ENCODE results near the gene NCAPG2.

NCAPG2 gene

GRCh38 chr7:158732494-158733219, 28.1 kb upstream of the NCAPG2 start:
- no peak for DNase-seq

GRCh38 chr7:158731761-158732160, 27.2 kb upstream of the NCAPG2 start:
- DNase-seq = peak; percentile 25

GRCh38 chr7:158730383-158731346, 26.1 kb upstream of the NCAPG2 start:
- no peak for DNase-seq

- no peak for DNase-seq
Observed at GRCh38 chr7:158729646-158730382, 25.2 kb upstream of the NCAPG2 start.

GRCh38 chr7:158728911-158729645, 24.5 kb upstream of the NCAPG2 start:
- no peak for DNase-seq

GRCh38 chr7:158727690-158728089, 23.1 kb upstream of the NCAPG2 start:
- DNase-seq = no peak

GRCh38 chr7:158726277-158726807, 21.7 kb upstream of the NCAPG2 start:
- no peak for DNase-seq

GRCh38 chr7:158725506-158725800, 20.8 kb upstream of the NCAPG2 start:
- DNase-seq = no peak

- DNase-seq = no peak
Observed at GRCh38 chr7:158724658-158725505, 20.3 kb upstream of the NCAPG2 start.

- no peak for DNase-seq
Observed at GRCh38 chr7:158723714-158724385, 19.2 kb upstream of the NCAPG2 start.

GRCh38 chr7:158723266-158723665, 18.7 kb upstream of the NCAPG2 start:
- no peak for DNase-seq

- DNase-seq = no peak
Observed at GRCh38 chr7:158722574-158723237, 18.1 kb upstream of the NCAPG2 start.

- no peak for DNase-seq
Observed at GRCh38 chr7:158720112-158720511, 15.5 kb upstream of the NCAPG2 start.

- DNase-seq = no peak
Observed at GRCh38 chr7:158716802-158717201, 12.2 kb upstream of the NCAPG2 start.

GRCh38 chr7:158710651-158711102, 6.1 kb upstream of the NCAPG2 start:
- DNase-seq = no peak

GRCh38 chr7:158707610-158708009, 3.0 kb upstream of the NCAPG2 start:
- no peak for DNase-seq

GRCh38 chr7:158706710-158707590, 2.3 kb upstream of the NCAPG2 start:
- no peak for DNase-seq

GRCh38 chr7:158706273-158706704, 1.7 kb upstream of the NCAPG2 start:
- DNase-seq = no peak

- no peak for DNase-seq
Observed at GRCh38 chr7:158705234-158705850, 738 bp upstream of the NCAPG2 start.
